ENCODE results near the gene NPLOC4. TPM values are rescaled to one million over a fixed set of nuclear protein-coding genes. Genes with fewer than 3 reads are reported as not detected.
"Not testable (repeated sequence)": the region's sequence is repeated elsewhere in the genome, so short reads cannot be mapped to it uniquely, and the experiment has no call there.

NPLOC4 gene
- polyA plus RNA-seq, 4 donors: 45.0 to 70.0 (median 57.1) TPM

GRCh38 chr17:81538651-81539570 is 98.0 kb downstream of the NPLOC4 start:
- DNase-seq (ENCODE audit: low read depth in 4 of 4, low spot score in 3 of 4): no peak

GRCh38 chr17:81537856-81538555 is 98.9 kb downstream of the NPLOC4 start:
- no peak for DNase-seq (ENCODE audit: low read depth in 4 of 4, low spot score in 3 of 4)

GRCh38 chr17:81537343-81537855 is 99.5 kb downstream of the NPLOC4 start:
- no peak for DNase-seq (ENCODE audit: low read depth in 4 of 4, low spot score in 3 of 4)

GRCh38 chr17:81536299-81537290 is 100.3 kb downstream of the NPLOC4 start:
- no peak for DNase-seq (ENCODE audit: low read depth in 4 of 4, low spot score in 3 of 4)

- DNase-seq (ENCODE audit: low read depth in 4 of 4, low spot score in 3 of 4): no peak
These were observed 101.2 kb downstream of the NPLOC4 start for GRCh38 chr17:81535480-81536298.

- DNase-seq (ENCODE audit: low read depth in 4 of 4, low spot score in 3 of 4): no peak
These were observed 101.9 kb downstream of the NPLOC4 start for GRCh38 chr17:81535007-81535328.

- DNase-seq (ENCODE audit: low read depth in 4 of 4, low spot score in 3 of 4): no peak
These were observed 102.5 kb downstream of the NPLOC4 start for GRCh38 chr17:81534157-81535006.

- DNase-seq (ENCODE audit: low read depth in 4 of 4, low spot score in 3 of 4): no peak
These were observed 103.4 kb downstream of the NPLOC4 start for GRCh38 chr17:81533339-81534141.

- DNase-seq (ENCODE audit: low read depth in 4 of 4, low spot score in 3 of 4): no peak
These were observed 104.2 kb downstream of the NPLOC4 start for GRCh38 chr17:81532490-81533287.

- not testable (repeated sequence) for DNase-seq (ENCODE audit: low read depth in 4 of 4, low spot score in 3 of 4)
These were observed 104.9 kb downstream of the NPLOC4 start for GRCh38 chr17:81531998-81532404.

- not testable (repeated sequence) for DNase-seq (ENCODE audit: low read depth in 4 of 4, low spot score in 3 of 4)
These were observed 105.9 kb downstream of the NPLOC4 start for GRCh38 chr17:81531013-81531412.

GRCh38 chr17:81529437-81529803 is 107.5 kb downstream of the NPLOC4 start:
- no peak for DNase-seq (ENCODE audit: low read depth in 4 of 4, low spot score in 3 of 4)

GRCh38 chr17:81528651-81529436 is 108.1 kb downstream of the NPLOC4 start:
- DNase-seq (ENCODE audit: low read depth in 4 of 4, low spot score in 3 of 4): no peak

GRCh38 chr17:81528384-81528650 is 108.6 kb downstream of the NPLOC4 start:
- no peak for DNase-seq (ENCODE audit: low read depth in 4 of 4, low spot score in 3 of 4)

GRCh38 chr17:81527591-81528383 is 109.1 kb downstream of the NPLOC4 start, which contains the start of gene FSCN2:
TSS of gene FSCN2 (plus strand) at chr17:81528377. CDS start at chr17:81528532, 155 bp downstream.
- no peak for DNase-seq (ENCODE audit: low read depth in 4 of 4, low spot score in 3 of 4)
